ENCODE data around the gene CTIF. TPM values are rescaled to one million over a fixed set of nuclear protein-coding genes. Genes with fewer than 3 reads are reported as not detected.
A peak's percentile ranks its signal among the peaks of the same experiment; 100 is the strongest.

CTIF gene
- total and polyA plus RNA-seq, 2 donors (not counting 1 experiment from before 2014, with no cell fraction given) = 27.2 to 28.1 TPM

DNA sequence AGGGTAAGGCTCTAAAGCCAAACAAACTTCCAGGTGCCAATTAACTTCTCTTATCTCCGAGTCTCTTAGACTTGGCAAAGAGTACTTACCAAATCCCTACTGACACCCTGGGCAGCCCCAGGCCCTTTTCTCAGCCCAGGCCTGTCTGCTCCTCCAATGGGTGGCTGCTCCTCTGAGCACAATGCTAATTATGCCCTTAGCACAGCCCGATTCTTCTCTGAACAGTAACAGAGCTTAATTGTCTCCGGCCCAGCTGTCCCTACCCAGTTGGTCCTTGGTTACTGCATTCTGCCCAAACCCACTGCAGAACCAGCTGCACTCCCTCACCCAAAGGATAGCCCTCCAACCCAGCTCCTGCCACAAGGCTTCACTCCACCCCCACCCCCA, 301.7 kb downstream of the CTIF start:
- peaks cover 9% of the 10 kb centered on the region for H3K4me1 ChIP-seq (ENCODE audit: control insufficient read depth, extremely low read depth, insufficient read depth, low read length)
- no peak for DNase-seq (ENCODE audit: low read depth in 2 of 2)
- no peaks in the 10 kb centered on the region for H4K20me1 ChIP-seq (ENCODE audit: control insufficient read depth, extremely low read depth, insufficient read depth, low read length)
- H3K9ac ChIP-seq (ENCODE audit: insufficient read depth, low read length) = no peak overlapping the region
- H3K4me3 ChIP-seq (replicated peaks in 1 of 4; ENCODE audit: control extremely low read depth in 1 of 4, insufficient read depth in 1 of 4, low read depth in 3 of 4, low read length in 4 of 4) = no peak overlapping the region
- peaks cover 3% of the 10 kb centered on the region for H3K36me3 ChIP-seq (ENCODE audit: control insufficient read depth, insufficient read depth, low read length)
- no peak overlapping the region for H3K4me2 ChIP-seq (ENCODE audit: extremely low read depth, insufficient read depth, low read length)
- H3K27ac ChIP-seq (ENCODE audit: insufficient read depth, low read length) = no peak overlapping the region
- no peaks in the 10 kb centered on the region for H3K79me2 ChIP-seq (ENCODE audit: control insufficient read depth, insufficient read depth, low read length)
- no peaks in the 10 kb centered on the region for H3K27me3 ChIP-seq (ENCODE audit: control insufficient read depth, insufficient read depth, low read length)
- H3K9me3 ChIP-seq (ENCODE audit: control insufficient read depth, insufficient read depth, low read depth, low read length) = no peaks in the 10 kb centered on the region
- TF ChIP-seq EZH2 (IDR thresholded peaks at IDR 0.05; ENCODE audit: low read length, missing control alignments) = no peak
- TF ChIP-seq, protein P1, sequence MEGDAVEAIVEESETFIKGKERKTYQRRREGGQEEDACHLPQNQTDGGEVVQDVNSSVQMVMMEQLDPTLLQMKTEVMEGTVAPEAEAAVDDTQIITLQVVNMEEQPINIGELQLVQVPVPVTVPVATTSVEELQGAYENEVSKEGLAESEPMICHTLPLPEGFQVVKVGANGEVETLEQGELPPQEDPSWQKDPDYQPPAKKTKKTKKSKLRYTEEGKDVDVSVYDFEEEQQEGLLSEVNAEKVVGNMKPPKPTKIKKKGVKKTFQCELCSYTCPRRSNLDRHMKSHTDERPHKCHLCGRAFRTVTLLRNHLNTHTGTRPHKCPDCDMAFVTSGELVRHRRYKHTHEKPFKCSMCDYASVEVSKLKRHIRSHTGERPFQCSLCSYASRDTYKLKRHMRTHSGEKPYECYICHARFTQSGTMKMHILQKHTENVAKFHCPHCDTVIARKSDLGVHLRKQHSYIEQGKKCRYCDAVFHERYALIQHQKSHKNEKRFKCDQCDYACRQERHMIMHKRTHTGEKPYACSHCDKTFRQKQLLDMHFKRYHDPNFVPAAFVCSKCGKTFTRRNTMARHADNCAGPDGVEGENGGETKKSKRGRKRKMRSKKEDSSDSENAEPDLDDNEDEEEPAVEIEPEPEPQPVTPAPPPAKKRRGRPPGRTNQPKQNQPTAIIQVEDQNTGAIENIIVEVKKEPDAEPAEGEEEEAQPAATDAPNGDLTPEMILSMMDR (conservative IDR thresholded peaks at IDR 0.05 in 1 of 2, IDR thresholded peaks at IDR 0.05 in 1 of 2; ENCODE audit: low read depth in 1 of 2, low read length in 2 of 2) = no peak
- no peak overlapping the region for H2AFZ ChIP-seq (ENCODE audit: low read length)

DNA sequence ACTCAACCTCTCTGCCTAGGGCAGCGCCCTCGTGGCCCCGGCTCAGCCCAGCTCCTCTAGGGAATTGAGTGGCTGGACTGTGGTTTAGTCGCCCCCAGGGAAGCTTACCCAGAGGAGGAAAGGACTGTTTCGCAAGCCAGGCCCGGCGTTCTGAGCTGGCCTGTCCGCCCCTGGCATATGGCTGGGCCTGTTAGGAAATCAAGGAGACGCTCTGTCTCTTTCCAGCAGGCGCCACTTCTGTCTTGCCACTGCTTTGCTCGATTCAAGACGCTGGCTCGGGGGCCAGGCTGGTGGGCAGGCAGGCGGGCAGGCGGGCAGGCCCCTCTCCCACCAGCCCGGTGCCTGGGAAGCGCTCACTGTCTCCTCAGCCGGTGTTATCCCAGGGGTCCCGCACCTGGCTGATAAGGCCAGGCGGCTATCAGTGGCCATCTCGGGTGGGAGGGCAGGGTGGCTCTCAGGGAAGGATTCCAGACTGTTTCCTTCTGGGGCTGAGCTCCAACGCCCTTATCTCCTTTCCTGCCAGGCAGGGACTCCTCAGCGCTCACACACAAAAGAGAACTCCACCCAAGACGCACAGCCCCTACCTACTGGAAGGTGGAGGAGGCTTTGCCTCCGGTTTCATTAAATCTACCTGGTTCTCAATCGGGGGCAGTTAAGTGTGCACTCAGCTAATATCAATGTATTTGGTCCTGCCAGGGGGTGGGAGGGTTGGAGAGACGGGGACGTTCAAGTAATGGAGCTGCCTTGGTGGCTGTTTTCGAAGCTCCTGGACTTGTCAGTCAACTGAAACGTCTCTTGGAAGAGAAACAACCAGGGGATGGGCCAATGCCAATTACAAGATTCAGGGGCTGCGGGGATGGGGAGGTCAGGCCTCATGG, 302.8 kb downstream of the CTIF start:
- Histone ChIP-seq H3K9me3 (ENCODE audit: control insufficient read depth, insufficient read depth, low read depth, low read length) (no peaks in the 10 kb centered on the region), H3K79me2 (ENCODE audit: control insufficient read depth, insufficient read depth, low read length) (no peaks in the 10 kb centered on the region), H2AFZ (ENCODE audit: low read length) (no peak overlapping the region), H3K4me2 (ENCODE audit: extremely low read depth, insufficient read depth, low read length) (no peak overlapping the region), H3K27me3 (ENCODE audit: control insufficient read depth, insufficient read depth, low read length) (no peaks in the 10 kb centered on the region), H3K27ac (ENCODE audit: insufficient read depth, low read length) (no peak overlapping the region), H3K4me3 (replicated peaks in 1 of 4; ENCODE audit: control extremely low read depth in 1 of 4, insufficient read depth in 1 of 4, low read depth in 3 of 4, low read length in 4 of 4) (no peak overlapping the region), H3K4me1 (ENCODE audit: control insufficient read depth, extremely low read depth, insufficient read depth, low read length) (peaks cover 9% of the 10 kb centered on the region), H3K9ac (ENCODE audit: insufficient read depth, low read length) (no peak overlapping the region), H4K20me1 (ENCODE audit: control insufficient read depth, extremely low read depth, insufficient read depth, low read length) (no peaks in the 10 kb centered on the region), H3K36me3 (ENCODE audit: control insufficient read depth, insufficient read depth, low read length) (peaks cover 3% of the 10 kb centered on the region)
- TF ChIP-seq, protein P1 (conservative IDR thresholded peaks at IDR 0.05 in 1 of 2, IDR thresholded peaks at IDR 0.05 in 1 of 2; ENCODE audit: low read depth in 1 of 2, low read length in 2 of 2) = no peak
- TF ChIP-seq EZH2 (IDR thresholded peaks at IDR 0.05; ENCODE audit: low read length, missing control alignments) = no peak
- peak in 1 of 2 donors; percentile 74 for DNase-seq (ENCODE audit: low read depth in 2 of 2)

DNA sequence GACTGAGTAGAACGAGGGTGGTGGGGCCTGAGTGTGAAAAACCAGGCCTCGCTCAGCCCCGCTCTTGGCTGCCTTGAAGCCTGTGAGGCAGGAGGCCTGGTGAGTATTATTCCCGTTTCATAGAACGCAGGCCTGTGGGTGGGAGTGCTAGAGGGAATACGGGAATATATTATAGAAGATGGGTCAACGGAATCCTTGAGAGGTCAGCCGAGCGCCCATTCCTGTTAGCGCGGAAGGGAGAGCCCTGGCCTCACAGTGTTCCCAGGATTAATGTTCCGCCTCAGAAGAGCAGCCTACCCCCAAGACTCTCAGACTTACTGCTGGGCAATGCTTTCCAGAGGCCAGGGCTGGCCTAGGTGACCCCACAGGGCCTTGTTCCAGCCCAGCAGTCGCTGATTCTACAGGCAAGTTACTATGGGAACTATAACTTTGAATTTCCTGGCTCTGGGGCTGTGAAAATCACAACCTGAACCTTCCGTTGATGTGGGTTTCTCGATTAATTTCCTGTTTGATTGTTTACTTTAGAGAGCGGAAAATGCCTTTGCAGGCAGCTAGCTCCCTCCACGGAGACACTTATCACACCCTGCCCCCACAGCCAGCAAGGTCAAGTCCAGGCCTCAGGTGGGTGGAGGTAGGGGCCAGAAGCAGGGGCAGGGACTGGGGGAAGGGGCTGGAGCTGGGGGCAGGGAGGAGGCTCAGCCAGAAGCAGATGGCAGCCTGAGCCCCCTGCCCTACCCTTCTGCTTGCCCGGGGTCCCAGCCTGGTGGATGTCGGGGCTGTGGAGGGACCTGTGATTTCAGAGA, 303.6 kb downstream of the CTIF start:
- no peaks in the 10 kb centered on the region for H3K9me3 ChIP-seq (ENCODE audit: control insufficient read depth, insufficient read depth, low read depth, low read length)
- no peaks in the 10 kb centered on the region for H4K20me1 ChIP-seq (ENCODE audit: control insufficient read depth, extremely low read depth, insufficient read depth, low read length)
- H3K36me3 ChIP-seq (ENCODE audit: control insufficient read depth, insufficient read depth, low read length) = peaks cover 2% of the 10 kb centered on the region
- H3K4me2 ChIP-seq (ENCODE audit: extremely low read depth, insufficient read depth, low read length) = no peak overlapping the region
- H3K9ac ChIP-seq (ENCODE audit: insufficient read depth, low read length) = no peak overlapping the region
- H3K27me3 ChIP-seq (ENCODE audit: control insufficient read depth, insufficient read depth, low read length) = no peaks in the 10 kb centered on the region
- H3K4me1 ChIP-seq (ENCODE audit: control insufficient read depth, extremely low read depth, insufficient read depth, low read length) = peaks cover 9% of the 10 kb centered on the region
- H2AFZ ChIP-seq (ENCODE audit: low read length) = no peak overlapping the region
- H3K4me3 ChIP-seq (replicated peaks in 1 of 4; ENCODE audit: control extremely low read depth in 1 of 4, insufficient read depth in 1 of 4, low read depth in 3 of 4, low read length in 4 of 4) = no peak overlapping the region
- TF ChIP-seq, protein P1 (conservative IDR thresholded peaks at IDR 0.05 in 1 of 2, IDR thresholded peaks at IDR 0.05 in 1 of 2; ENCODE audit: low read depth in 1 of 2, low read length in 2 of 2) = no peak
- no peak for TF ChIP-seq EZH2 (IDR thresholded peaks at IDR 0.05; ENCODE audit: low read length, missing control alignments)
- H3K79me2 ChIP-seq (ENCODE audit: control insufficient read depth, insufficient read depth, low read length) = no peaks in the 10 kb centered on the region
- DNase-seq (ENCODE audit: low read depth in 2 of 2) = no peak
- H3K27ac ChIP-seq (ENCODE audit: insufficient read depth, low read length) = no peak overlapping the region
